ENCODE measurements around the gene NUP93.

GRCh38 chr16:56855946-56856345 lies 126.0 kb downstream of the NUP93 start:
- TF ChIP-seq, protein P1, sequence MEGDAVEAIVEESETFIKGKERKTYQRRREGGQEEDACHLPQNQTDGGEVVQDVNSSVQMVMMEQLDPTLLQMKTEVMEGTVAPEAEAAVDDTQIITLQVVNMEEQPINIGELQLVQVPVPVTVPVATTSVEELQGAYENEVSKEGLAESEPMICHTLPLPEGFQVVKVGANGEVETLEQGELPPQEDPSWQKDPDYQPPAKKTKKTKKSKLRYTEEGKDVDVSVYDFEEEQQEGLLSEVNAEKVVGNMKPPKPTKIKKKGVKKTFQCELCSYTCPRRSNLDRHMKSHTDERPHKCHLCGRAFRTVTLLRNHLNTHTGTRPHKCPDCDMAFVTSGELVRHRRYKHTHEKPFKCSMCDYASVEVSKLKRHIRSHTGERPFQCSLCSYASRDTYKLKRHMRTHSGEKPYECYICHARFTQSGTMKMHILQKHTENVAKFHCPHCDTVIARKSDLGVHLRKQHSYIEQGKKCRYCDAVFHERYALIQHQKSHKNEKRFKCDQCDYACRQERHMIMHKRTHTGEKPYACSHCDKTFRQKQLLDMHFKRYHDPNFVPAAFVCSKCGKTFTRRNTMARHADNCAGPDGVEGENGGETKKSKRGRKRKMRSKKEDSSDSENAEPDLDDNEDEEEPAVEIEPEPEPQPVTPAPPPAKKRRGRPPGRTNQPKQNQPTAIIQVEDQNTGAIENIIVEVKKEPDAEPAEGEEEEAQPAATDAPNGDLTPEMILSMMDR (IDR thresholded peaks at IDR 0.05; ENCODE audit: borderline replicate concordance, extremely low read depth, low read length, poor library complexity, severe bottlenecking) = no peak
- TF ChIP-seq EZH2 (IDR thresholded peaks at IDR 0.05; ENCODE audit: borderline replicate concordance, low read depth, low read length, severe bottlenecking) = no peak

All from DND-41 (cell line).